ENCODE data around the gene CISD2. TPM values are rescaled to one million over a fixed set of nuclear protein-coding genes. Genes with fewer than 3 reads are reported as not detected.

Gene CISD2
- total and polyA plus RNA-seq, 2 experiments from 2014 or later: 34.1 to 102 TPM

DNA sequence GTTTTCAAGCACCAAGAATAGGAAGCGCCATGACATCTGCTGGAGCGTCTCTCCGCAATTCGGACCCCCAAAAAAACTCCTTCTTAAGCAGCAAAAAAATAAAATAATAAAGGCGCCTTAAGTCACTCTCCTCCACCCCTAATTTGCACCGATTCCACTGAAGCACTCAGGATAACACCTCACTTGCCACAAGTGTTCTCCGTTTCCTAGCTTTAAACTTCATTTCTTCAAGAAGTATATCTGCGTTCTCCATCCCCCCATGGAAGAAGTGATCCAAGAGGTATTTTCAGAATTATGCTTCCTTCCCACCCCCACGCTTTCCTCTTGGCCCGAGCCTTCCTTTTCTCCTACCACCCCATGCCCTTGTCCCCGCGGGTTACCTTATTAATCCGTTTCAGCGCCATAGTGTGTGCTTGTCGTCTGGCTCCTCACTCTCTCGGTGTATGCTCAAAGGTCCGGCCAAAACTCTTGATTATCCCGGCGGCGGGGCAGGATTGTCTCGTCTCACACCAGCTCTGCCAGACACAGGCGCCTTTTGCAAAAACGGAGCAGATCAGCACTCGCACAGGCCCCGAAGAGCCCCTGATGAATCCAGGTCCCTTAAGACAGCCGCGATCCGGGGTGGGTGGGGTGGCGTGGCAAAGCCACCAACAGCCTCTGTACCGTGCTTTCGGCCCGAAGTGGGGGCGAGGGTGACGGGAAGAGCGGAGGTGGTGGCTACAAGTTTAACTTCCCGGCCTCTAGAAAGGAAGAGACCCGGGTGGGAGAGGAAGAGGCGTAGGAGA is 42.5 kb upstream of the CISD2 start:
- no peak for ATAC-seq
- H3K27me3 Mint-ChIP-seq (ENCODE audit: insufficient read depth, low read depth, poor library complexity): peaks cover 11% of the 10 kb centered on the region
- Histone ChIP-seq H3K36me3 (ENCODE audit: insufficient read depth) (no peaks in the 10 kb centered on the region; the same call in 1 of the 2 replicates), H3K79me2 (replicated peaks; ENCODE audit: insufficient read depth) (peaks cover 70% of the 10 kb centered on the region), H3K4me3 (peak overlapping the region; percentile 84), H3K4me1 (ENCODE audit: insufficient read depth) (peaks cover 53% of the 10 kb centered on the region), H3K27ac (ENCODE audit: low read depth) (peak overlapping the region; percentile 100), H2AFZ (no peak overlapping the region), H3K27me3 (ENCODE audit: insufficient read depth) (no peaks in the 10 kb centered on the region), H3K4me2 (peak overlapping the region; percentile 75), H3F3A (replicated peaks; ENCODE audit: low read depth) (peaks cover 4% of the 10 kb centered on the region; the same call in 1 of the 2 replicates), H3K9me2 (ENCODE audit: insufficient read depth) (no peaks in the 10 kb centered on the region), H4K20me1 (replicated peaks; ENCODE audit: insufficient read depth) (peaks cover 34% of the 10 kb centered on the region)
- H3K9me3 Mint-ChIP-seq: no peaks in the 10 kb centered on the region
- no peak overlapping the region for H3K27ac Mint-ChIP-seq
- no peak for DNase-seq (ENCODE audit: low spot score)
- peaks cover 16% of the 10 kb centered on the region; the same call in 2 of the 3 replicates for H3K36me3 Mint-ChIP-seq (ENCODE audit: low read depth)
- TF ChIP-seq, protein P1, sequence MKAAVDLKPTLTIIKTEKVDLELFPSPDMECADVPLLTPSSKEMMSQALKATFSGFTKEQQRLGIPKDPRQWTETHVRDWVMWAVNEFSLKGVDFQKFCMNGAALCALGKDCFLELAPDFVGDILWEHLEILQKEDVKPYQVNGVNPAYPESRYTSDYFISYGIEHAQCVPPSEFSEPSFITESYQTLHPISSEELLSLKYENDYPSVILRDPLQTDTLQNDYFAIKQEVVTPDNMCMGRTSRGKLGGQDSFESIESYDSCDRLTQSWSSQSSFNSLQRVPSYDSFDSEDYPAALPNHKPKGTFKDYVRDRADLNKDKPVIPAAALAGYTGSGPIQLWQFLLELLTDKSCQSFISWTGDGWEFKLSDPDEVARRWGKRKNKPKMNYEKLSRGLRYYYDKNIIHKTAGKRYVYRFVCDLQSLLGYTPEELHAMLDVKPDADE (IDR thresholded peaks at IDR 0.05): no peak
- TF ChIP-seq POLR2AphosphoS5 (IDR thresholded peaks at IDR 0.05; ENCODE audit: low read depth): peak; percentile 38; the same call in 1 of the 2 replicates
- TF ChIP-seq, protein P2, sequence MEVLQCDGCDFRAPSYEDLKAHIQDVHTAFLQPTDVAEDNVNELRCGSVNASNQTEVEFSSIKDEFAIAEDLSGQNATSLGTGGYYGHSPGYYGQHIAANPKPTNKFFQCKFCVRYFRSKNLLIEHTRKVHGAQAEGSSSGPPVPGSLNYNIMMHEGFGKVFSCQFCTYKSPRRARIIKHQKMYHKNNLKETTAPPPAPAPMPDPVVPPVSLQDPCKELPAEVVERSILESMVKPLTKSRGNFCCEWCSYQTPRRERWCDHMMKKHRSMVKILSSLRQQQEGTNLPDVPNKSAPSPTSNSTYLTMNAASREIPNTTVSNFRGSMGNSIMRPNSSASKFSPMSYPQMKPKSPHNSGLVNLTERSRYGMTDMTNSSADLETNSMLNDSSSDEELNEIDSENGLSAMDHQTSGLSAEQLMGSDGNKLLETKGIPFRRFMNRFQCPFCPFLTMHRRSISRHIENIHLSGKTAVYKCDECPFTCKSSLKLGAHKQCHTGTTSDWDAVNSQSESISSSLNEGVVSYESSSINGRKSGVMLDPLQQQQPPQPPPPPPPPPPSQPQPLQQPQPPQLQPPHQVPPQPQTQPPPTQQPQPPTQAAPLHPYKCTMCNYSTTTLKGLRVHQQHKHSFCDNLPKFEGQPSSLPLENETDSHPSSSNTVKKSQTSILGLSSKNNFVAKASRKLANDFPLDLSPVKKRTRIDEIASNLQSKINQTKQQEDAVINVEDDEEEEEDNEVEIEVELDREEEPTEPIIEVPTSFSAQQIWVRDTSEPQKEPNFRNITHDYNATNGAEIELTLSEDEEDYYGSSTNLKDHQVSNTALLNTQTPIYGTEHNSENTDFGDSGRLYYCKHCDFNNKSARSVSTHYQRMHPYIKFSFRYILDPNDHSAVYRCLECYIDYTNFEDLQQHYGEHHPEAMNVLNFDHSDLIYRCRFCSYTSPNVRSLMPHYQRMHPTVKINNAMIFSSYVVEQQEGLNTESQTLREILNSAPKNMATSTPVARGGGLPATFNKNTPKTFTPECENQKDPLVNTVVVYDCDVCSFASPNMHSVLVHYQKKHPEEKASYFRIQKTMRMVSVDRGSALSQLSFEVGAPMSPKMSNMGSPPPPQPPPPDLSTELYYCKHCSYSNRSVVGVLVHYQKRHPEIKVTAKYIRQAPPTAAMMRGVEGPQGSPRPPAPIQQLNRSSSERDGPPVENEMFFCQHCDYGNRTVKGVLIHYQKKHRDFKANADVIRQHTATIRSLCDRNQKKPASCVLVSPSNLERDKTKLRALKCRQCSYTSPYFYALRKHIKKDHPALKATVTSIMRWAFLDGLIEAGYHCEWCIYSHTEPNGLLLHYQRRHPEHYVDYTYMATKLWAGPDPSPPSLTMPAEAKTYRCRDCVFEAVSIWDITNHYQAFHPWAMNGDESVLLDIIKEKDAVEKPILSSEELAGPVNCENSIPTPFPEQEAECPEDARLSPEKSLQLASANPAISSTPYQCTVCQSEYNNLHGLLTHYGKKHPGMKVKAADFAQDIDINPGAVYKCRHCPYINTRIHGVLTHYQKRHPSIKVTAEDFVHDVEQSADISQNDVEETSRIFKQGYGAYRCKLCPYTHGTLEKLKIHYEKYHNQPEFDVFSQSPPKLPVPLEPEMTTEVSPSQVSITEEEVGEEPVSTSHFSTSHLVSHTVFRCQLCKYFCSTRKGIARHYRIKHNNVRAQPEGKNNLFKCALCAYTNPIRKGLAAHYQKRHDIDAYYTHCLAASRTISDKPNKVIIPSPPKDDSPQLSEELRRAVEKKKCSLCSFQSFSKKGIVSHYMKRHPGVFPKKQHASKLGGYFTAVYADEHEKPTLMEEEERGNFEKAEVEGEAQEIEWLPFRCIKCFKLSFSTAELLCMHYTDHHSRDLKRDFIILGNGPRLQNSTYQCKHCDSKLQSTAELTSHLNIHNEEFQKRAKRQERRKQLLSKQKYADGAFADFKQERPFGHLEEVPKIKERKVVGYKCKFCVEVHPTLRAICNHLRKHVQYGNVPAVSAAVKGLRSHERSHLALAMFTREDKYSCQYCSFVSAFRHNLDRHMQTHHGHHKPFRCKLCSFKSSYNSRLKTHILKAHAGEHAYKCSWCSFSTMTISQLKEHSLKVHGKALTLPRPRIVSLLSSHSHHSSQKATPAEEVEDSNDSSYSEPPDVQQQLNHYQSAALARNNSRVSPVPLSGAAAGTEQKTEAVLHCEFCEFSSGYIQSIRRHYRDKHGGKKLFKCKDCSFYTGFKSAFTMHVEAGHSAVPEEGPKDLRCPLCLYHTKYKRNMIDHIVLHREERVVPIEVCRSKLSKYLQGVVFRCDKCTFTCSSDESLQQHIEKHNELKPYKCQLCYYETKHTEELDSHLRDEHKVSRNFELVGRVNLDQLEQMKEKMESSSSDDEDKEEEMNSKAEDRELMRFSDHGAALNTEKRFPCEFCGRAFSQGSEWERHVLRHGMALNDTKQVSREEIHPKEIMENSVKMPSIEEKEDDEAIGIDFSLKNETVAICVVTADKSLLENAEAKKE (CRISPR knock-in tag; IDR thresholded peaks at IDR 0.05): no peak
- TF ChIP-seq, protein P3, sequence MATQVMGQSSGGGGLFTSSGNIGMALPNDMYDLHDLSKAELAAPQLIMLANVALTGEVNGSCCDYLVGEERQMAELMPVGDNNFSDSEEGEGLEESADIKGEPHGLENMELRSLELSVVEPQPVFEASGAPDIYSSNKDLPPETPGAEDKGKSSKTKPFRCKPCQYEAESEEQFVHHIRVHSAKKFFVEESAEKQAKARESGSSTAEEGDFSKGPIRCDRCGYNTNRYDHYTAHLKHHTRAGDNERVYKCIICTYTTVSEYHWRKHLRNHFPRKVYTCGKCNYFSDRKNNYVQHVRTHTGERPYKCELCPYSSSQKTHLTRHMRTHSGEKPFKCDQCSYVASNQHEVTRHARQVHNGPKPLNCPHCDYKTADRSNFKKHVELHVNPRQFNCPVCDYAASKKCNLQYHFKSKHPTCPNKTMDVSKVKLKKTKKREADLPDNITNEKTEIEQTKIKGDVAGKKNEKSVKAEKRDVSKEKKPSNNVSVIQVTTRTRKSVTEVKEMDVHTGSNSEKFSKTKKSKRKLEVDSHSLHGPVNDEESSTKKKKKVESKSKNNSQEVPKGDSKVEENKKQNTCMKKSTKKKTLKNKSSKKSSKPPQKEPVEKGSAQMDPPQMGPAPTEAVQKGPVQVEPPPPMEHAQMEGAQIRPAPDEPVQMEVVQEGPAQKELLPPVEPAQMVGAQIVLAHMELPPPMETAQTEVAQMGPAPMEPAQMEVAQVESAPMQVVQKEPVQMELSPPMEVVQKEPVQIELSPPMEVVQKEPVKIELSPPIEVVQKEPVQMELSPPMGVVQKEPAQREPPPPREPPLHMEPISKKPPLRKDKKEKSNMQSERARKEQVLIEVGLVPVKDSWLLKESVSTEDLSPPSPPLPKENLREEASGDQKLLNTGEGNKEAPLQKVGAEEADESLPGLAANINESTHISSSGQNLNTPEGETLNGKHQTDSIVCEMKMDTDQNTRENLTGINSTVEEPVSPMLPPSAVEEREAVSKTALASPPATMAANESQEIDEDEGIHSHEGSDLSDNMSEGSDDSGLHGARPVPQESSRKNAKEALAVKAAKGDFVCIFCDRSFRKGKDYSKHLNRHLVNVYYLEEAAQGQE (IDR thresholded peaks at IDR 0.05; ENCODE audit: unreplicated experiment): no peak
- H3K4me3 Mint-ChIP-seq: no peak overlapping the region
- H3K4me1 Mint-ChIP-seq: peaks cover 38% of the 10 kb centered on the region
